Stimulated activated CD4-positive, alpha-beta T cell treated with anti-CD3 and anti-CD28 coated beads, TNF-alpha, amount 100 ng/mL, for 4 hours (primary cell): ENCODE results near the gene EPB42.
"Not testable (repeated sequence)": the region's sequence is repeated elsewhere in the genome, so short reads cannot be mapped to it uniquely, and the experiment has no call there.

Experiments
- DNase-seq, 3 experiments: peaks; one replicate each; pipeline ENCODE4 v3.0.0-alpha.2; 2020; ENCODE audit warnings: low read depth in 3 of 3

Gene EPB42

DNA sequence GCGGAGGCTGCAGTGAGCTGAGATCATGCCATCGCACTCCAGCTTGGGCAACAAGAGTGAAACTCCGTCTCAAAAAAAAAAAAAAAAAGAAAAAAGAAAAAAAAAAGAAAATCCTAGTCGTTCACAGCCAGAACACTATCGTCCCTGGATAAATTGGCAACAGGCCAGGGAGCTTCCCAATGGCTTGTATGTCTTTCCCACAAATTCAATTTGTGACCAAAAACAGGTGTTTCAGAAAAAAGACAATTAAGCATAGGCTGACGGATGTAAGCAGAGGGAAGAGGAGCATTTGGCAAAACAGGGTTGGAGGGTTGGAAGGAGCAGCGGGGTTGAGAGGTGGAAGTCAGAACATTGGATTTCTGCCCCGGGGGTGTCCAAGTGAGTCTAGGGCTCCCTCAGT, 8.5 kb downstream of the EPB42 start:
- no peak for DNase-seq

DNA sequence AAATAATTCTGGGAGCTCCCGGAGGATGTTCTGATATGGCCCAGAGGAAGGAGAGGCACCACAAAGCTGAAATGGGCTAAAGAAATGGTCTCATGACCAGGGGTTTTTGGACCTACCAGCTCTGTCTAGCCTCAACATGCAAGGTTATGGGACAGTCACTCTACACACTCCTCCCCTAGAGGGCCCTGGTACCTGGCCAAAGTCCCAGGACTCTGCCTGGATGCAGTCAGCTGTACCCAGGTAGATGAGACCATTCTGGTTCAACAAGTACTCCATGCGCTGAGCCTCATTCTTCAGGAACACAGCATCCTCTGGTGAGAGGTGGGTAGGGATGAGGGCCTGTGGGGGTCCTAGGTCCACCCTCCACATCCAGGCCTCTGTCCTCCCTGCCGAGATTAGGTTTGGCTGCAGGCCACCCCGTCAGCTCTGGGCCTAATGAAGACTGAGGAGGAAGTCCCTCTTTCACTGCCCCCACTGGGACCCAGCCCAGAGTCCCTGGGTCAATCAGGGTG, 9.5 kb downstream of the EPB42 start:
- no peak for DNase-seq

DNA sequence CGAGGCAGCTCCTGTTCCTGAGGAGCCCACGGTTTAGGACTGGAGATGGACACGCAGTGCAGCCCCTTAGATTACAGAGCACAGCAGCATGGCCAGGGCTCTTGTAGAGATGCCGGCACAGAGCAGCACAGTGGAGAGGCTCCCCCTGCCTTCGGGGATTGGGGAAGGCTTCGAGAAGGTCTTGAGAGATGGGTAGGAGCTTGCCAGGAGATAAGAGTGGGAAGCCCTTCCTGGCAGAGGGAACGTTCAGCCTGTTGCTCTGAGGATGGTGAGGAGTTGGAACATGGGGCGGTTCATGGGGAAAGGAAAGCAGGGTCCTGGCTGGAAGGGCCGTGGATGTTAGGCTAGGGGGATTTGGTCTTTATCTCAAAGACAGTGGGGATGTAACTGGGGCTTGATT, 10.0 kb downstream of the EPB42 start:
- no peak for DNase-seq

DNA sequence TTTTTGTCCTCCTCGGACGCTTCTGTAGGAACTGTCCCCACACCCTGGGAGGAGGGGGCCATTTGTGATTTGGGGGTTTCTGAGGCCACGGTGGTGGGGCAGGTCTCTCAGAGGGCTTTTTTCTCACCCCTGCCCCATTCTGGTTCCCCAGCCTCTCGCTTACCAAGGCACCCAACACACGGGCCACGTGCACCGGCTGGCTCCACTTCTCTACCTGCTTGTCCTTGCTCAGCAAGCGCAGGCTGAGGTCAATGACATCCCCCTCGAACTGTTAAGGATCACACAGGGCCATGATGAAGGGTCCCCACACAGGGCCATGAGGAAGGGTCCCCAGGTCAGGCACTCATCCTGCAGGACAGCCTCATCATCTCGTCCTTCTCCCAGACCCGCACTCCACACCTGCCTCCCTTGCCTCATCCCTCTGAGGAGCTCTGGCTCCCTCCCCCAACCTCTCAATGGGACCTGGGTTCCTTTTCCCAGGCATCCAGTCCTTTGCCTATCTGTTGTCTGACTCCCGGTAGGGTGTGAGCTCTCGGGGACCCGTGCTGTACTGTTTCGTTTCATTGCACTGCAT, 10.6 kb downstream of the EPB42 start:
- DNase-seq: no peak

DNA sequence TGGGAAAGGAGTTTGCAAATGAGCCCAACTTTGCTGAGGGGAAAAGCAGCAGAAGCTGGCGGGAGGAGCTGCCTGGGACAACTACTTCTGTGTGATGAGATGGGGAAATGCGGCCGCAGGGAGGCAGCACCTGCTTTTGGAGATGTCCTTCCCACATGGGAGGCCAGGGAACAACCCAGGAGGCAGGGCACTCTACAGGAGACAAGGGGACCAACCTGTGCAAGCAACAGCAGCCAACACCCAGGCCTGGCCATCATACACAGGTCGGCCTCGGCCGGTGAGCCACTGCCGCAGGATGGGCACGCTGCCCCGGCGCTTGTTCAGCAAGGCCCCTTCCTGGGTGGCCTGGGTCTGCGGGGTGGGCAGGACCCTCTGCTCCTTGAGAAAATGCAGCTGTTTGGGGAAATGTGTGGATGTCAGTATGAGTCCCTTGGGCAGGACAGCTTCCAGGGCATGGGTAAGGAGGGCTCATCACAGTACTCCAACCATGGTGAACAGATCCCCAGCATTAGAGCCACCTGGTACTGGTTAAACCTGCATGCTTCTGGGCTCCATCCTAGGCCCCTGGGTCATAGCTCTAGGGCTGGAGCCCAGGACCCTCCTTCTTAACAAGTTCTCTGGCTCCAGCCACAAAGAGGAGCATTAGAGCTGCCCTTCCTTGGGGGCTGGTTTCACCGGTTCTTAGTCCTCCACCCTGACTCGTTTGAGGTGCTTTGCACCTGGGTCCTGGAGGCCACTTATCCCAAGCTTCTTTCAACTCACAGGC, 11.6 kb downstream of the EPB42 start:
- no peak for DNase-seq

DNA sequence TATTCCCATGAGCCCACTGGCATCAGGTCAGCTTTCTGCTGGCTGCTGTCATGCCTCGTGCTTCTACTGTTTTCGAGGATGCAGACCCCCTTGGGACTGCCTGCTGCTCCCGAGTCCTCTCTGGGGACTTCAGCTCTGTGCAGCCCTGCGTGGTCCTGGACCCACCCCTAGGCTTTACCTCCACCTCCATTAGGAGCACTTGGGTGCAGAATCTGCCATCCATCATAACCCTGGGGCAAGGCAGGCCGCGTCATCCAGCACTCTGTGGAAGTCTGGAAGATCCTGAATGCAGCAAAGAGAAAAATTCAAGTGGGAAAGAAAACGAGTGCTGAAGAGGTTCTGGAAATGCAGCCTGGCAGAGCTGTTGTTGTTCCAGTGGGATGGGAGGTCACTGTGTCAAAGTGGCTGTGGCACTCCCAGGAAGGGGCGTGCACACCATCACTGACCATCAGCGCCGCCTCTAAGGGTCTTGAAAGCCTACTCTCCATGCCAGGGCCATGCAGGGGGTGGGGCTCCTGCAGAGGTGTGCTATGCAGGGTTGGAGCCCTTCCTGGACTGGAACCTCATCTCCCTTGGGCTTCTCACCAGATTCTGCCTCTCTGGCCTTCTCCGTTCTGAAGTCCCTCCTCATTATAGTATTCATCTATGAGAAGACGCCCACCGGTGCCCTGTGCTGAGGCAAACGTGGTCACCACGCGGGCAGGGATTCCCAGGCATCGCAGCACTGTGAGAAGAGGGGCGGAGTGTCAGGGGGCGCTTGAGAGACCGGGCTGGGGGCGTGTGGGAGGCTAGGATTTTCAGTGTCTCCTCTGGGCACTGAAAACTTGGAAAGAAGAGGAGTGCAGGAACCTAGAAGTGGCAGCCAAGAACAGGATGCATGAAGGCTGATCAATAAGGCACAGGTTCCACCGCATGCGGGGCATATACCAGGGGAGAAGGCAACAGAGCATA, 12.5 kb downstream of the EPB42 start:
- no peak for DNase-seq

DNA sequence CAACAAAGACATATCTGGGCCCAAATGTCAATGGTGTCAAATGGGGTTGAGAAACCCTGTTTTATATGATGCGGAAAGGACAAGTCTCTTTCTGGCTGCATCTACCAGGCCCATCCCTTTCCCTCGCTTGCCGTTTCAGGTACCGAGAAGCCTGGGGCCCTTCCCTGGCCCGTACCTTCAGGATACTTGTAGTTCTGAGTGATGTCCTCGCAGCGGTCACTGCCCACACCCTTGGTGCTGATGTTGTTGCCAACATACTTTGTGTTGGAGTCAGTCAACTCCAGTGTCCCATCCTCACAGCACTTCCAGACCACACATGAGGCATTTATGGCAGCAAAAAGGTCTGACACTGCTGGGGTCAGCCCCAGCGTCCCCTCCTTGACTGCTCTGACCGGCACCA, 13.8 kb downstream of the EPB42 start:
- DNase-seq: no peak

DNA sequence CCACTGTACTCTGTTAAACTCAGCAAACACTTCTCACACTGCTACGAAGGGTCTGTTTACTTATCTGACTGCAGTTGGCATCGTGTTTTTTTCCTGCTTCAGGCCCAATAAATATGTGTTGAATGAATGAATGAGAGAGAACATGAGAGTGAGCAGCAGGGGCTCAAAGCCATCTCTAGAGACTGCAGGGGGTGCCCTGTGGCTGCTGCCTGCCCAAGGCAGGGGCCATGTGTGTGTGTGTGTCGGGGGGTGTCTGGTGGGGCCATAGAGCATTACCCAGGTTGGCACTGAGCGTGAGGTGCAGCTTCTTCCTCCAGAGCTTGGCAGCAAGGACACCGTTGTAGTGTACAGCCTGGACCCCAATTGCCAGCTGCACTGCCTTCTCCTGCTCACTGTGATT, 14.8 kb downstream of the EPB42 start:
- DNase-seq: no peak

DNA sequence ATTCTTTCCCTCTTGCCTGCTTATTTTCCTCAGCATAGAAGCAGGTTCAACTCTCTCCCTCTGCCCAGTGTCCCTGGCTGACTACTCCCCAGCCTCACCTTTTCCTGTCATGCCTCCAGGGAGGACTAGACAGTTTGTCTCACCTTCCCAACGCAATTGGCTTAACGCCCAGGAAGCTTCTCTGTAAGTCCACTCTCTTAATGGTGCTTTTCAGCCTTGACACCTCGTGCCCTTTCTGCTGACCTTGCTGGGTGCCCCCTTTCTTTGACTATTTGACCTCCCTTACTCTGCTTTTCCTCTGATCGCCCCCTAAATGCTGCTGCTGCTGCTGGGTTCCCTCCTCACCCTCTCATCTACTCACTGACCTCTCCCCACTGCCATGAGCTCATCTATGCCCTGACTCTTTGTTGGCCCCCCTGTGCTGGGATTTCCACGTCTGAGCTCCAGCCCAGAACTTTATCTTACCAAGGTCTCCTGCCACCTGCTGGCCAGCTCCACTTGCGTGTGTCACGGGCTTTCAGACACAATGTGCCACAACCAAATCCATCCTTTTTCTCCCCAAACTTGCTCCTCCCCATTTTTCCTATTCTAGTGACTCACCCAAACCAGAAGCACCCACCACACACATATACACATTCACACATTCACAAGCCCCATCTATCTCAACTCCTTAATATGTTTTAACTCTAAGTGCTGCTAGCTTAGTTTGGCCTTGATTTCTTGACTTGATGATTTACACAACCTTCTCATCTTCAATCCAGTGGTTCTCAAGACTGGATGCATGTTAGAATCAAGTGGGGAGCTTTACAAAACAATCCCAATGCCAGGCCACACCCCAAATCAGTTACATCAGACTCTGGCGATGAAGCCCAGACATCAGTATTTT, 16.6 kb downstream of the EPB42 start:
- peak; percentile 9 to 21 (median 14) for DNase-seq

DNA sequence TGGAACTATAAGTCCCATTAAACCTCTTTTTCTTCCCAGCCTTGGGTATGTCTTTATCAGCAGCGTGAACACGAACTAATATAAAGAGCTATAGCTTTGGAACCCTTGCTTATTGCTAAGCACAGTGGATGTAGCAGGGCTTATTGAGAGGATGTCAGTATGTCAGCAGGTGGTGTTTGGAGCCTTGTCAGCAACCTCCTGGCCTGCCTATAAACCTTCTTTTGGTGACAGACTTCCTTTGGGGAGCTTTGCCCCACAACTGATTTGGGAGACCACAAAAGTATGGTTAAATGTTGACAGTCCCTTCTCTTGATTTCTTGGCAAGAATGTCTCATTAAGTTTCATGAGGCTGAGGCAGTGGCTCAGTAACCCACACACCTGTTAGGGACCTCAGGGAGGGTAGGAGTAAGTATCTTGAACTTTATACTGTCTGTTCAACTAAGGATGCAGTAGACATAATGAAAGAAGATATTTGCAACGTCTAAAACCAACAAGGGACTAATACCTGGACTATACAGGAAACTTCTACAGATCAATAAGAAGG, 20.8 kb downstream of the EPB42 start:
- DNase-seq: no peak

DNA sequence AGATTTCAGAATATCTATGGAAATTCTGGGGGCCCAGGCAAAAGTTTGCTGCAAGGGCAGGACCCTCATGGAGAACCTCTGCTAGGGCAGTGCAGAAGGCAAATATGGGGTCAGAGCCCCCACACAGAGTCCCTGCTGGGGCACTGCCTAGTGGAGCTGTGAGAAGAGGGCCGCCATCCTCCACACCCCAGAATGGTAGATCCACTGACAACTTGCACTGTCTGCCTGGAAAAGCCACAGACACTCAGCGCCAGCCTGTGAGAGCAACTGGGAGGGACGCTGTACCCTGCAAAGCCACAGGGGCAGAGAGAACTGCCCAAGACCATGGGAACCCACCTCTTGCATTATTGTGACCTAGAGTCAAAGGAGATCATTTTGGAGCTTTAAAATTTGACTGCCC, 21.8 kb downstream of the EPB42 start:
- DNase-seq: no peak

DNA sequence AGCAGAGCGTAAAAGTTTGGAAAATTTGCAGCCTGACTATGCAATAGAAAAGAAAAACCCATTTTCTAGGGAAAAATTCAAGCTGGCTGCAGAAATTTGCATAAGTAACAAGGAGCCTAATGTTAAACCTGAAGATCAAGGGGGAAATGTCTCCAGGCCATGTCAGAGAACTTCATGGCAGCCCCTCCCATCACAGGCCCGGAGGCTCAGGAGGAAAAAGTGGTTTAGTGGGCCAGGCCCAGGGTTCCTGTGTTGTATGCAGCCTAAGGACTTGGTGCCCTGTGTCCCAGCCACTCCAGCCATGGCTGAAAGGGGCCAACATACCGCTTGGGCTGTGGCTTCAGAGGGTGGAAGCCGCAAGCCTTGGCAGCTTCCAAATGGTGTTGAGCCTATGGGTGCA, 22.3 kb downstream of the EPB42 start:
- DNase-seq: not testable (repeated sequence)

DNA sequence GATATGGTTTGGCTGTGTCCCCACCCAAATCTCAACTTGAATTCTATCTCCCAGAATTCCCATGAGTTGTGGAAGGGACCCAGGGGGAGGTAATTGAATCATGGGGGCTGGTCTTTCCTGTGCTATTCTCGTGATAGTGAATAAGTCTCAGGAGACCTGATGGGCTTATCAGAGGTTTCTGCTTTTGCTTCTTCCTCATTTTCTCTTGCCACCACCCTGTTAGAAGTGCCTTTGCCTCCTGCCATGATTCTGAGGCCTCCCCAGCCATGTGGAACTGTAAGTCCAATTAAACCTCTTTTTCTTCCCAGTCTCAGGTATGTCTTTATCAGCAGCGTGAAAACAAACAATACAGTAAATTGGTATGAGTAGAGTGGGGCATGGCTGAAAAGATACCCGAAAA, 23.0 kb downstream of the EPB42 start:
- DNase-seq: not testable (repeated sequence)

DNA sequence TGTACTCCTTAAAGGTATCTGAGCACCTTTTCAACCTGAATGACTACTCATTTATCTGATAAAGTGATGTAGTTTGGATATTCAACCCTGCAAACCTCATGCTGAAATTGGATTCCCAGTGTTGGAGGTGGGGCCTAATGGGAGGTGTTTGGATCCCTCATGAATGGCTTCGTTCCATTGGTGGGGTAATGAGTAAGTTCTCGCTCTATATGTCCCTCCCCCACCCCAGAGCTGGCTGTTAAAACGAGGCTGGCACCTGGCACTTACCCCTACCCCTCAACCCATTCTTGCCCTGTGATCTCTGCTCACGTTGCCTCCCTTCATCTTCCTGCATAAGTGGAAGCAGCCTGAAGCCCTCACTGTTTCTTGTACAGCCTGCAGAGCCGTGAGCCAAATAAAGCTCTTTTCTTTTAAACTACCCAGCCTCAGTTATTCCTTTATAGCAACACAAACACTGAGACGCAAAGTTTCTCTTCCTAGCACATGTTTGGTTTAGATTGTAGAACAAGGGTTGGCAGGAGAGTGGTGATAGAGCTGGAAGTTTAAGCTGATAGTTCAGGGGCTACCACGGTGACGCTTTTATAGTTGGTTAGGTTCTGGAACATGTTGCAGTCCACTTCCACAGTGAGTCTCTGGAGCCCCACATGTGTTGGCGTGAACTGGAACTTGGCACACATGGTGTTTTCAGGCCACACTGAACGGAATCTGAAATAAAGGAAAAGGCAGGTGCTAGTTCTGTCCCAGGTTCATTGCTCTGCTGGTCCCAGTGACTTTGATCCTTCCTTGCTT, 23.9 kb downstream of the EPB42 start:
- DNase-seq: no peak

DNA sequence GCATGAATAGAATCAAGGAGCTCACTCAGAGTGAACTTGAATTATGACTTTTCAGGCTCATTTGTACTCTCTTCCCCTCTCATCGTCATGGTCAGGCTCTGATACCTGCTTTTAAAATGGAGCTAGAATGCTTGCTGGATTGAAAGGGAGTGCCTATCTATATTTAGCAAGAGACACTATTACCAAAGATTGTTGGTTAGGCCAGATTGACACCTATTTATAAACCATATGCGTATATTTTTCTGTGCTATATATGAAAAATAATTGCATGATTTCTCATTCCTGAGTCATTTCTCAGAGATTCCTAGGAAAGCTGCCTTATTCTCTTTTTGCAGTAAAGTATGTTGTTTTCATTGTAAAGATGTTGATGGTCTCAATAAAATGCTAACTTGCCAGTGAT, 26.0 kb downstream of the EPB42 start:
- no peak for DNase-seq

DNA sequence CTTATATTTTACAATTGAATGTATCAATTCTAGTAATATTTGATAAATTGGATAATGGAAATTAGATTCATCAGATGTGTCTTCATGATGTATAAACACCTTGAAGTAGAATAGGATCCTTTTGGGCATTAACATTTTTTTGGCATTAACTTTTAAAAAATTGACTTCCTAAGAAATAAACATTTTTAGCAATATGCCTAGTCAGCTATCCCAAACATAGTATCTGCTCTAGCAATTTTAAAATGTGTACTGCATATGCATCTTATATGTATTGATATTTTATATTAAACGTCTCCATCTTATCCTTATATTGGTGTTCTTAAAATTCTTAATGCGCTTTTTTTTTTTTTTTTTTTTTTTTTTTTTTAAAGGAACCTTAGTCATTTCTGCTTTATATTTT, 27.1 kb downstream of the EPB42 start:
- no peak for DNase-seq

DNA sequence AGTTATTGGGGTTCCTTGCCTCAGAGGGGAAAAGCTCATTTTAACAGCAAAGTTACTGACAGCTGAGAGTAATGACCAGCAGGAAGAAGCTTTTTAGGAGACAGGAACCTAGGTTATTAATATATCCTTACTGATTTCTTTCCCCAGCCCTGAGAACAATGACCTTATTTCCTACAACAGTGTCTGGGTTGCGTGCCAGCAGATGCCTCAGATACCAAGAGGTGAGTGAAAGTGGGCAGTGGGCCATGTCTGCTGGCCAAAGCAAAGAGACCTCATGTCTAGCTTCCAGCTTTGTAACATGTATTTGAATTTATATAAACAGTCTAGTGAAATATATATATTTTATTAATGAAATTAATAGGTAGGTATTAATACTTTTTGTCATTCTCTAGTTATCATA, 30.6 kb downstream of the EPB42 start:
- DNase-seq: no peak

DNA sequence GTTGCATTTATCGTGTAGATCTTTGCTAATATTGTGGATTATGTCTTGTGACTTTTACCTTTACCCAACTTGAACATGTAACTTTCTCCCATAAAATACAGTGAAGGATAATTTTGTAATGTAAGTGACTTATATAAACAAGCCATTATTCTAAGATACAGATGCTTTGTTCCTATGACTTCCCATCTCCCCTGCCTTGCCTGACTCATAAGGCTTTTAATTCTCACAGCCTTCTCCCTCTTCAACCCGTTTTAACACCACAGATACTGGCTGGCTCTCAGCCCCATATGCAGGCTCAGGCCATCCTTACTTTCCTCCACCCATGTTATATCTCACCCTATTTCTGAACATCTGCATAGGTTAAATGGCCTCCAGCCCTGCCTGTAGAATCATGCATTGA, 31.5 kb downstream of the EPB42 start:
- DNase-seq: no peak

DNA sequence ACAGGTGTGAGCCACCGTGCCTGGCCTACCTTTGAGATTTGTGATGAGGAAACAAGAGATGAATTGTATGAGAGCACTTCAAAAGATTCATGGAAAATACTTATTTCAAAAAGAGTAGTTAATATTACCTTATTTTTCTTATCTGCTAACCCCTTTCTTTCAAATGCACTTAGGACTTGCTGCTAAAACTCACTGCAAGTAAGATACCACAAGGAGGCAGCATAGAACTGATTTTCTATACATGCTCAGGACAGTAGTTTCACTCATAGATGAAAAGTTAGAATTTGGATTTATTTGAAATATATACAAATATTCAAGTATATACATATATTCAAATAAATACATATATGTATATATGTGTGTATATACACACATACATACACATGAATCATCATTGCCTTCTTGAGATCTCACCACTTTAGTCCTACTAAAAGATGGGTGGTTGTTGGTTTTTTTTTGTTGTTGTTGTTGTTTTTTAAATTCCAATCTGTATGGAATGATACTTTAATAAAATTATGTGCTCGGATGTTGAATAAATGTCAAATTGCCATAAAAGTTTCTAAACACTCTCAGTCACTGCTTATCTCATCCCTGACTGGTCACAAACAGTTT, 33.2 kb downstream of the EPB42 start:
- DNase-seq: no peak

DNA sequence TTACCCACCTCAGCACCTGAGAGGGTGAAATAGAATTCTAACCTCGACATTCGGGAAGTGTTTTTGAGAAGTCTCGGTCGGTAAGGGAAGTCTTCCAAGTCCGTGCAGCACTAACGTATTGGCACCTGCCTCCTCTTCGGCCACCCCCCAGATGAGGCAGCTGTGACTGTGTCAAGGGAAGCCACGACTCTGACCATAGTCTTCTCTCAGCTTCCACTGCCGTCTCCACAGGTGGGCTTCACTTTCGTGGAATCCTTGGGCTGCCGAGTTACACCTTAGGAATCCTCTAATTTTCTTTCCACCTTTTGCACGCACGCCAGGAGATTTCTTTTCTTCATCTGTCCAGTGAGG, 34.8 kb downstream of the EPB42 start:
- peak in 1 of 3 experiments; percentile 4 for DNase-seq
